Loucy (cell line): ENCODE measurements around the gene NRXN3.

Experiments
- EZH2phosphoT487 ChIP-seq: fragments of 200-600 bp; IDR thresholded peaks from 2 replicates; pipeline ENCODE4 v1.6.1; 2018; ENCODE audit warnings: antibody characterized with exemption, mild to moderate bottlenecking, moderate library complexity, borderline replicate concordance
- TF ChIP-seq, protein P1 (sequence below): fragments of 200-600 bp; sonication (generic); conservative IDR thresholded peaks from 2 replicates; pipeline ENCODE4 v1.5.1; 2014; ENCODE audit warnings: mild to moderate bottlenecking, antibody characterized with exemption, low read length

DNA sequence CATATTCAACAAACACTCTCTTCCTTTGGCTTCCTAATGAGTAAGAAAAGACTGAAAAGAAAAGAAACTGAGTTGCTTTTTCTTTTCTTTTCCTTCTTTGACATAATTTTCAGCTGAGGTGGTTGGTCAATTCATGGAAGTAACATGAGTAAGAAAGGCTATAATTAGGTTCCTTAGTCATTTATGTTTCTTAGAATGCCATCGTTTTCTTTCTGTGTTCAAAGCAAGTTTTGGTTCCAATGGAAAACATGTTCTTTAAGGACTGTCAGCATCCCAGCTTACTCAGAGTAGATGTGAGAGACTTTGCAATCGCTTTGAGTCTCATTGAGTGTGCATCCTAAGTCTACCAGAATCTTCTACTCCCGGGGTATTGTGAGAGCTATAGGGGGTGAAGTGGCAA lies 1158.7 kb downstream of the NRXN3 start:
- TF ChIP-seq, protein P1, sequence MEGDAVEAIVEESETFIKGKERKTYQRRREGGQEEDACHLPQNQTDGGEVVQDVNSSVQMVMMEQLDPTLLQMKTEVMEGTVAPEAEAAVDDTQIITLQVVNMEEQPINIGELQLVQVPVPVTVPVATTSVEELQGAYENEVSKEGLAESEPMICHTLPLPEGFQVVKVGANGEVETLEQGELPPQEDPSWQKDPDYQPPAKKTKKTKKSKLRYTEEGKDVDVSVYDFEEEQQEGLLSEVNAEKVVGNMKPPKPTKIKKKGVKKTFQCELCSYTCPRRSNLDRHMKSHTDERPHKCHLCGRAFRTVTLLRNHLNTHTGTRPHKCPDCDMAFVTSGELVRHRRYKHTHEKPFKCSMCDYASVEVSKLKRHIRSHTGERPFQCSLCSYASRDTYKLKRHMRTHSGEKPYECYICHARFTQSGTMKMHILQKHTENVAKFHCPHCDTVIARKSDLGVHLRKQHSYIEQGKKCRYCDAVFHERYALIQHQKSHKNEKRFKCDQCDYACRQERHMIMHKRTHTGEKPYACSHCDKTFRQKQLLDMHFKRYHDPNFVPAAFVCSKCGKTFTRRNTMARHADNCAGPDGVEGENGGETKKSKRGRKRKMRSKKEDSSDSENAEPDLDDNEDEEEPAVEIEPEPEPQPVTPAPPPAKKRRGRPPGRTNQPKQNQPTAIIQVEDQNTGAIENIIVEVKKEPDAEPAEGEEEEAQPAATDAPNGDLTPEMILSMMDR = no peak
- TF ChIP-seq EZH2phosphoT487 = no peak
